Uterus (tissue), 4 donors: Measurements from ENCODE around the gene IRF8. TPM values are rescaled to one million over a fixed set of nuclear protein-coding genes. Genes with fewer than 3 reads are reported as not detected.
"Not testable (repeated sequence)": the region's sequence is repeated elsewhere in the genome, so short reads cannot be mapped to it uniquely, and the experiment has no call there.

Experiments
- DNase-seq, 2 donors: peaks; one replicate each; pipeline ENCODE4 v3.0.0-alpha.2; 2019 to 2020
- H3K27ac ChIP-seq, 2 donors: fragments of 200-600 bp; sonication (generic); 1 replicate in 1 of 2; 2 replicates in 1 of 2; pipeline ENCODE4 v1.5.1; 2016 to 2018
- H3K27me3 ChIP-seq, 2 donors: fragments of 200-600 bp; sonication (generic); one replicate each; pipeline ENCODE4 v1.5.1; 2018 to 2019; ENCODE audit warnings: control low read depth in 1 of 2
- H3K36me3 ChIP-seq, 2 donors: fragments of 200-600 bp; sonication (generic); one replicate each; pipeline ENCODE4 v1.5.1; 2019; ENCODE audit warnings: control low read depth in 1 of 2
- H3K4me1 ChIP-seq, 2 donors: fragments of 200-600 bp; sonication (generic); one replicate each; pipeline ENCODE4 v1.5.1; 2018 to 2019; ENCODE audit warnings: control low read depth in 1 of 2
- H3K4me3 ChIP-seq, 2 donors: fragments of 200-600 bp; sonication (generic); 1 replicate in 1 of 2; 2 replicates in 1 of 2; pipeline ENCODE4 v1.5.1; 2018 to 2019; ENCODE audit warnings: mild to moderate bottlenecking in 1 of 2
- H3K9me3 ChIP-seq, 2 donors: fragments of 200-600 bp; sonication (generic); one replicate each; pipeline ENCODE4 v1.5.1; 2019; ENCODE audit warnings: control low read depth in 1 of 2
- CTCF ChIP-seq, 4 experiments: fragments of 200-600 bp in 2 of 4; fragments of 450-650 bp in 2 of 4; sonication (generic) in 2 of 4; IDR thresholded peaks; one replicate each; pipeline ENCODE4 v1.5.1; 2016 to 2019; ENCODE audit warnings: antibody characterized with exemption in 4 of 4, mild to moderate bottlenecking in 2 of 4, moderate library complexity in 1 of 4
- POLR2A ChIP-seq, 2 donors: fragments of 450-650 bp; IDR thresholded peaks; one replicate each; pipeline ENCODE4 v1.6.1; 2016; ENCODE audit warnings: antibody characterized with exemption in 2 of 2, mild to moderate bottlenecking in 1 of 2, moderate library complexity in 1 of 2
- intact Hi-C: fragments of 100-400 bp; cut with DNase I; formaldehyde crosslinking; loops from one replicate; pipeline ENCODE4 v1.15.1; 2023; ENCODE audit warnings: low total_unique reads
- total RNA-seq, 4 donors: library from RNA; depleted of rRNA in 3 of 4; stranded (reverse); fragments of >200 nt in 3 of 4; gene quantifications; one replicate each; pipeline versions ENCODE4 v1.1.0 to v1.2.4, GENCODE V29; 2014 to 2023
- donor health status: DM: yes; HTN: yes; CAD: no.

Gene IRF8
- total RNA-seq, 4 donors from 2014 or later, result 3.7 to 17.3 (median 3.8) TPM; not detected in 1

- H3K27ac ChIP-seq, result no peak overlapping the region
- H3K27me3 ChIP-seq, result no peaks in the 10 kb centered on the region
- TF ChIP-seq CTCF (IDR thresholded peaks at IDR 0.05) (no peak), POLR2A (IDR thresholded peaks at IDR 0.05) (no peak)
- no peaks in the 10 kb centered on the region for H3K9me3 ChIP-seq
- intact Hi-C loops, result no loop called here
- H3K4me3 ChIP-seq, result no peak overlapping the region
- H3K4me1 ChIP-seq, result no peaks in the 10 kb centered on the region
- no peaks in the 10 kb centered on the region for H3K36me3 ChIP-seq
- no peak for DNase-seq
Measured at GRCh38 chr16:85869206-85869605, 29.8 kb upstream of the IRF8 start.

GRCh38 chr16:85869785-85870558 lies 29.0 kb upstream of the IRF8 start:
- Histone ChIP-seq H3K36me3 (no peaks in the 10 kb centered on the region), H3K4me1 (no peaks in the 10 kb centered on the region), H3K4me3 (no peak overlapping the region), H3K27ac (no peak overlapping the region), H3K9me3 (no peaks in the 10 kb centered on the region), H3K27me3 (no peaks in the 10 kb centered on the region)
- no peak for DNase-seq
- TF ChIP-seq CTCF (IDR thresholded peaks at IDR 0.05) (no peak), POLR2A (IDR thresholded peaks at IDR 0.05) (no peak)
- intact Hi-C loops, result no loop called here

GRCh38 chr16:85871756-85872155 lies 27.2 kb upstream of the IRF8 start:
- TF ChIP-seq POLR2A (IDR thresholded peaks at IDR 0.05) (no peak), CTCF (IDR thresholded peaks at IDR 0.05) (no peak)
- intact Hi-C loops, result no loop called here
- Histone ChIP-seq H3K4me3 (no peak overlapping the region), H3K9me3 (no peaks in the 10 kb centered on the region), H3K27me3 (no peaks in the 10 kb centered on the region), H3K4me1 (no peaks in the 10 kb centered on the region), H3K27ac (no peak overlapping the region), H3K36me3 (no peaks in the 10 kb centered on the region)
- DNase-seq, result no peak

GRCh38 chr16:85872734-85873133 lies 26.2 kb upstream of the IRF8 start:
- H3K4me3 ChIP-seq, result no peak overlapping the region
- DNase-seq, result no peak
- no peaks in the 10 kb centered on the region for H3K36me3 ChIP-seq
- intact Hi-C loops, result no loop called here
- no peak overlapping the region for H3K27ac ChIP-seq
- TF ChIP-seq CTCF (IDR thresholded peaks at IDR 0.05) (no peak), POLR2A (IDR thresholded peaks at IDR 0.05) (no peak)
- H3K27me3 ChIP-seq, result no peaks in the 10 kb centered on the region
- H3K4me1 ChIP-seq, result no peaks in the 10 kb centered on the region
- no peaks in the 10 kb centered on the region for H3K9me3 ChIP-seq

- intact Hi-C loops, result no loop called here
- no peak overlapping the region for H3K4me3 ChIP-seq
- no peaks in the 10 kb centered on the region for H3K27me3 ChIP-seq
- H3K36me3 ChIP-seq, result no peaks in the 10 kb centered on the region
- H3K4me1 ChIP-seq, result no peaks in the 10 kb centered on the region
- TF ChIP-seq CTCF (IDR thresholded peaks at IDR 0.05), result no peak
- TF ChIP-seq POLR2A (IDR thresholded peaks at IDR 0.05), result no peak
- no peak for DNase-seq
- H3K27ac ChIP-seq, result no peak overlapping the region
- H3K9me3 ChIP-seq, result no peaks in the 10 kb centered on the region
Measured at GRCh38 chr16:85873153-85873552, 25.8 kb upstream of the IRF8 start.

GRCh38 chr16:85874031-85874430 lies 24.9 kb upstream of the IRF8 start:
- H3K36me3 ChIP-seq, H3K27ac ChIP-seq, H3K4me3 ChIP-seq, intact Hi-C loops, H3K4me1 ChIP-seq, H3K27me3 ChIP-seq, DNase-seq, H3K9me3 ChIP-seq: not testable (repeated sequence)
